A549 (cell line): ENCODE data around the gene CTPS2. TPM values are rescaled to one million over a fixed set of nuclear protein-coding genes. Genes with fewer than 3 reads are reported as not detected.

Source experiments
- ATAC-seq, 2 experiments: fragments of 200-7000 bp in 1 of 2; fragments of >200 bp in 1 of 2; cut with Nextera tagmentation in 1 of 2; cut with Tn5 transposase in 1 of 2; 3 replicates each; pipeline versions ENCODE4 v1.8.0 to v1.9.1; 2018 to 2020; ENCODE audit warnings: mild to moderate bottlenecking in 1 of 2, moderate library complexity in 1 of 2
- CTCF ChIA-PET: fragments of 300-600 bp; sonication (Branson Sonifier 250); formaldehyde crosslinking; extraction: SDS; loops from one replicate; lab custom pipeline; 2021; ENCODE audit warnings: antibody characterized with exemption, inconsistent platforms; lab: Yijun Ruan, JAX
- POLR2A ChIA-PET: fragments of 350-600 bp; formaldehyde crosslinking; extraction: SDS; loops from one replicate; lab custom pipeline; 2021; ENCODE audit warnings: antibody characterized with exemption, inconsistent platforms; lab: Yijun Ruan, JAX
- DNase-seq, 2 experiments: peaks; one replicate each; pipeline versions ENCODE4 v3.0.0 to v3.0.0-alpha.2; 2011 to 2016; ENCODE audit warnings: low read depth in 1 of 2, low spot score in 1 of 2
- FAIRE-seq: peaks from 2 replicates; lab custom pipeline; 2011; peaks lifted over from hg19 to GRCh38; lab: Jason Lieb, UNC
- H3K27ac ChIP-seq, 2 experiments: fragments of >200 bp; sonication (Bioruptor Twin); formaldehyde crosslinking; 3 replicates each; pipeline ENCODE4 v1.5.1; 2016 to 2017
- H3K4me1 ChIP-seq: fragments of >200 bp; sonication (Bioruptor Twin); formaldehyde crosslinking; 3 replicates; pipeline ENCODE4 v1.6.1; 2016
- H3K4me2 ChIP-seq: fragments of >200 bp; sonication (Bioruptor Twin); formaldehyde crosslinking; 3 replicates; pipeline ENCODE4 v1.6.1; 2016
- H3K4me3 ChIP-seq: fragments of >200 bp; sonication (Bioruptor Twin); formaldehyde crosslinking; 3 replicates; pipeline ENCODE4 v1.5.1; 2016
- H3K9me3 ChIP-seq: fragments of >200 bp; sonication (Bioruptor Twin); formaldehyde crosslinking; 3 replicates; pipeline ENCODE4 v1.6.1; 2016
- CTCF ChIP-seq: fragments of >200 bp; sonication (Bioruptor Twin); formaldehyde crosslinking; IDR thresholded peaks from 3 replicates; pipeline ENCODE4 v1.5.1; 2016
- FOXS1 ChIP-seq: fragments of 250-450 bp; sonication (Bioruptor Pico); IDR thresholded peaks from 2 replicates; pipeline ENCODE4 v1.5.0; 2020; ENCODE audit warnings: mild to moderate bottlenecking, moderate library complexity
- HDAC2 ChIP-seq: fragments of 200-600 bp; sonication (generic); IDR thresholded peaks from 2 replicates; pipeline ENCODE4 v1.6.1; 2016
- HES2 ChIP-seq: fragments of >200 bp; sonication (Bioruptor Twin); formaldehyde crosslinking; IDR thresholded peaks from 2 replicates; pipeline ENCODE4 v1.6.1; 2016
- HEYL ChIP-seq: fragments of 250-450 bp; sonication (Bioruptor Pico); IDR thresholded peaks from 2 replicates; pipeline ENCODE4 v1.8.0; 2021; ENCODE audit warnings: mild to moderate bottlenecking, moderate library complexity
- HOXB13 ChIP-seq: fragments of 250-450 bp; sonication (Bioruptor Pico); IDR thresholded peaks from 2 replicates; pipeline ENCODE4 v1.5.0; 2020; ENCODE audit warnings: low read depth, mild to moderate bottlenecking, moderate library complexity
- HOXB5 ChIP-seq: fragments of 250-450 bp; sonication (Bioruptor Pico); IDR thresholded peaks from 2 replicates; pipeline ENCODE4 v1.5.0; 2020; ENCODE audit warnings: mild to moderate bottlenecking, moderate library complexity
- JUN ChIP-seq, 2 experiments: fragments of >200 bp; sonication (Bioruptor Twin); formaldehyde crosslinking; IDR thresholded peaks; 2 replicates in 1 of 2; 3 replicates in 1 of 2; pipeline ENCODE4 v1.6.1; 2016 to 2017
- MAZ ChIP-seq: fragments of 150-350 bp; IDR thresholded peaks from 2 replicates; pipeline ENCODE4 v1.6.1; 2014; ENCODE audit warnings: antibody characterized with exemption, low read depth, low read length, borderline replicate concordance
- NPAS2 ChIP-seq: fragments of 250-450 bp; sonication (Bioruptor Pico); IDR thresholded peaks from 2 replicates; pipeline ENCODE4 v1.8.0; 2022; ENCODE audit warnings: mild to moderate bottlenecking, moderate library complexity, borderline replicate concordance
- POLR2AphosphoS2 ChIP-seq: conservative IDR thresholded peaks from 2 replicates; pipeline ENCODE4 v1.6.1; 2012; ENCODE audit warnings: low read length, improper control_type of control experiment, inconsistent platforms
- RAD21 ChIP-seq, 2 experiments: fragments of >200 bp in 1 of 2; sonication (Bioruptor Twin) in 1 of 2; formaldehyde crosslinking in 1 of 2; IDR thresholded peaks in 1 of 2; conservative IDR thresholded peaks in 1 of 2; 2 replicates in 1 of 2; 3 replicates in 1 of 2; pipeline ENCODE4 v1.6.1; 2012 to 2018; ENCODE audit warnings: inconsistent platforms in 1 of 2
- RARB ChIP-seq: fragments of 250-450 bp; sonication (Bioruptor Pico); IDR thresholded peaks from 2 replicates; pipeline ENCODE4 v1.8.0; 2021; ENCODE audit warnings: mild to moderate bottlenecking, moderate library complexity
- ZC3H11A ChIP-seq: fragments of 450-650 bp; IDR thresholded peaks from 2 replicates; pipeline ENCODE4 v1.6.1; 2014; ENCODE audit warnings: antibody characterized with exemption, mild to moderate bottlenecking
- WGBS: methylation state at CpG from one replicate; pipeline ENCODE4 v1.1.6; 2017; ENCODE audit errors: missing lambda C conversion rate; 5-methylcytosine and 5-hydroxymethylcytosine counted together
- polyA plus RNA-seq, 4 experiments: library from polyadenylated mRNA; depleted of rRNA in 3 of 4; stranded (reverse); fragments of >200 nt; fragmentation: RNase III in 1 of 4; extraction: RNeasy Plus Mini Kit Qiagen cat#74134 plus additional on column Dnase treatment in 1 of 4; gene quantifications; 2 replicates in 3 of 4; 3 replicates in 1 of 4; pipeline ENCODE4 v1.2.3, GENCODE V29; 2011 to 2017

CTPS2 gene
- polyA plus RNA-seq, 2 of the 4 experiments (the other 2 are of a cell fraction): 11.1 to 18.5 TPM

GRCh38 chrX:16664626-16665025 lies 47.8 kb downstream of the CTPS2 start:
- H3K27ac ChIP-seq: no peak overlapping the region
- FAIRE-seq (no peak), ATAC-seq (no peak), DNase-seq (no peak)
- H3K4me3 ChIP-seq: no peak overlapping the region
- peak in 1 of 2 experiments; percentile 9; a peak in 1 of 5 replicates for TF ChIP-seq RAD21 (conservative IDR thresholded peaks at IDR 0.05 in 1 of 2, IDR thresholded peaks at IDR 0.05 in 1 of 2)
- TF ChIP-seq CTCF: no peak
- no peaks in the 10 kb centered on the region for H3K9me3 ChIP-seq
- H3K4me1 ChIP-seq: no peaks in the 10 kb centered on the region; the same call in 2 of the 3 replicates
- 71% methylated on average over 2 of the region's 2 CpGs for WGBS
- no peak overlapping the region for H3K4me2 ChIP-seq
- ChIA-PET CTCF (interaction anchor here (0.6 to 2.8 kb wide), 9 partner anchors 9 to 735 kb away, joined by 3 to 16 read pairs (median 4); partner anchors contain the start of gene S100G), POLR2A (no interaction called here)

GRCh38 chrX:16664074-16664473 lies 48.4 kb downstream of the CTPS2 start:
- Histone ChIP-seq H3K4me3 (no peak overlapping the region), H3K4me2 (no peak overlapping the region), H3K9me3 (no peaks in the 10 kb centered on the region), H3K4me1 (no peaks in the 10 kb centered on the region; the same call in 2 of the 3 replicates), H3K27ac (no peak overlapping the region)
- ATAC-seq (no peak), DNase-seq (no peak), FAIRE-seq (peak; percentile 23)
- WGBS: 96% methylated on average over 5 of the region's 5 CpGs
- ChIA-PET CTCF (interaction anchor here (0.6 to 2.8 kb wide), 11 partner anchors 10 to 734 kb away, joined by 3 to 16 read pairs (median 3); partner anchors contain the start of genes GRPR and S100G), POLR2A (no interaction called here)
- 0 out of 5 replicates have a peak, but pooled peaks of 1 of the 2 experiments have one; percentile 8 for TF ChIP-seq RAD21 (conservative IDR thresholded peaks at IDR 0.05 in 1 of 2, IDR thresholded peaks at IDR 0.05 in 1 of 2)
- no peak for TF ChIP-seq POLR2AphosphoS2
- no peak for TF ChIP-seq HES2
- TF ChIP-seq HOXB13: no peak

GRCh38 chrX:16662402-16662801 lies 50.1 kb downstream of the CTPS2 start:
- H3K9me3 ChIP-seq: no peaks in the 10 kb centered on the region
- no peak for TF ChIP-seq JUN (IDR thresholded peaks at IDR 0.05)
- TF ChIP-seq RARB (CRISPR knock-in tag): no peak
- no peak for TF ChIP-seq FOXS1
- no peak for TF ChIP-seq MAZ
- TF ChIP-seq ZC3H11A: no peak
- no peak for TF ChIP-seq NPAS2 (CRISPR knock-in tag)
- TF ChIP-seq, all 56 proteins: peak for 0
- Histone ChIP-seq H3K4me3 (no peak overlapping the region), H3K4me1 (no peaks in the 10 kb centered on the region; the same call in 2 of the 3 replicates), H3K4me2 (no peak overlapping the region), H3K27ac (no peak overlapping the region)
- ChIA-PET POLR2A (no interaction called here), CTCF (no interaction called here)
- FAIRE-seq: no peak
- DNase-seq: no peak
- WGBS: 85% methylated on average over 2 of the region's 2 CpGs
- no peak for ATAC-seq

GRCh38 chrX:16661495-16661894 lies 51.0 kb downstream of the CTPS2 start:
- no peak for TF ChIP-seq HOXB5
- TF ChIP-seq HEYL (CRISPR knock-in tag): no peak
- TF ChIP-seq HES2: no peak
- no peak for TF ChIP-seq HDAC2
- TF ChIP-seq, all 56 proteins: peak for 0
- WGBS: 78% methylated on average over 2 of the region's 2 CpGs
- Histone ChIP-seq H3K4me3 (no peak overlapping the region), H3K4me2 (no peak overlapping the region), H3K4me1 (no peaks in the 10 kb centered on the region; the same call in 2 of the 3 replicates), H3K9me3 (no peaks in the 10 kb centered on the region), H3K27ac (no peak overlapping the region)
- DNase-seq: no peak
- POLR2A ChIA-PET: no interaction called here
- CTCF ChIA-PET: interaction anchor here (1.8 kb wide), 1 partner anchor 225 kb away, joined by 5 read pairs; no protein-coding TSS in a partner anchor
- no peak for FAIRE-seq
- ATAC-seq: no peak
